HG03565 (cell line): ENCODE data around the gene ESRRA.

ENCODE experiments used
- ATAC-seq: cut with Tn5 transposase; IDR thresholded peaks from one replicate; pipeline ENCODE4 v1.9.1; 2021; ENCODE audit warnings: mild to moderate bottlenecking, moderate library complexity; ENCODE audit not compliant: unreplicated experiment

ESRRA gene

DNA sequence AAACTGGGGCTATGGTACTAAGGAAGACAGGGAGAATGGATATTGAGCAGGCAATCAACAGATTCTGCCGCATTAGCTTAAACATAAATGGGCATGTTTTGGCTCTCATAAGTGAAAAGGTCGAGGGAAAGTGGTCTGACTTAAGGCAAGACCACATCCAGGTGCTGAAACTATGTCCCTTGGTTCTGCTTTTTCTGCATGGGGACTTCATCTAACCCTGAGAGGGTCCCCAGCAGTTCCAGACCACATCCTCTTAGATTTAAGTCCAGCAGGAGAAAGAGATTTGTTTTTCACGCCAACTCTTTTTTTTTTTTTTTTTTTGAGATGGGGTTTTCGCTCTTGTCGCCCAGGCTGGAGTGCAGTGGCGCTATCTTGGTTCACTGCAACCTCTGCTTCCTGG, 59.1 kb downstream of the ESRRA start:
- ATAC-seq: no peak

DNA sequence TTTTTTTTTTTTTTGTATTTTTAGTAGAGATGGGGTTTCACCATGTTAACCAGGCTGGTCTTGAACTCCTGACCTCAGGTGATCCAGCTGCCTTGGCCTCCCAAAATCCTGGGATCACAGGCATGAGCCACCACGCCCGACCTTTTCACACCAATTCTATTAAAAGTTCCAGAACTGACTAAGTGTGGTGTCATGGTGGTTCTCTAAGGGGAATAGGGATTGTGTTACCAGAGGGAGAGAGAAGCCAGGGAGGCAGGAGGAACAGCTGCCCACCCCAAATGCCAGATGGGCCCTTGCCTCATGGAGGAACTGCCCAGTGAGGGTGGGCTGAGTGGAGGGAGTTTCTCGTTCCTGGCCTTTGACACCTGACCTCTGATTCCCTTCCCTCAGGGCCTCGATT, 59.6 kb downstream of the ESRRA start:
- no peak for ATAC-seq
